Omental fat pad (tissue), 4 donors: ENCODE data around the gene CFAP20DC. TPM values are rescaled to one million over a fixed set of nuclear protein-coding genes. Genes with fewer than 3 reads are reported as not detected.

Experiments used
- ATAC-seq: fragments of 150-250 bp; one replicate; pipeline ENCODE4 v1.9.1; 2016; ENCODE audit warnings: mild to moderate bottlenecking, moderate library complexity; ENCODE audit not compliant: low FRiP score
- DNase-seq: peaks from one replicate; pipeline ENCODE4 v3.0.0-alpha.2; 2019; ENCODE audit warnings: low spot score
- CTCF ChIP-seq, 3 donors: fragments of 450-650 bp; IDR thresholded peaks; one replicate each; pipeline ENCODE4 v1.5.1; 2016 to 2017; ENCODE audit warnings: antibody characterized with exemption in 3 of 3, mild to moderate bottlenecking in 3 of 3, moderate library complexity in 2 of 3
- total RNA-seq, 4 donors: library from RNA; depleted of rRNA; stranded (reverse); fragments of >200 nt; gene quantifications; one replicate each; pipeline ENCODE4 v1.1.0, GENCODE V29; 2016

The CFAP20DC gene
- total RNA-seq, 4 donors from 2014 or later: 0.25 to 0.36 (median 0.28) TPM; not detected in 1

DNA sequence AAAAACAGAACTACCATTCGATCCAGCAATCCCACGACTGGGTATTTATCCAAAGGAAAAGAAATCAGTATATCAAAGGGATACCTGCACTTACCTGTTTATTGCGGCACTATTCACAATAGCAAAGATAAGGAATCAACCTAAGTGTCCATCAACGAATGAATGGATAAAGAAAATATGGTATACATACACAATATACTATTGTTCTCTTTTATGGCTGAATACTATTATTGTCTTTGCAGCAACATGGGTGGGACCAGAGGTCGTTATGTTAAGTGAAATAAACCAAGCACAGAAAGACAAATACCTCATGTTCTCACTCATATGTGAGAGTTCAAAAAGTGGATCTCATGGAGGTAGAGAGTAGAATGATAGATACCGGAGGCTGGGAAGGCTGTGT lies 264.9 kb downstream of the CFAP20DC start:
- ATAC-seq (no peak), DNase-seq (no peak)
- no peak for TF ChIP-seq CTCF (IDR thresholded peaks at IDR 0.05)

DNA sequence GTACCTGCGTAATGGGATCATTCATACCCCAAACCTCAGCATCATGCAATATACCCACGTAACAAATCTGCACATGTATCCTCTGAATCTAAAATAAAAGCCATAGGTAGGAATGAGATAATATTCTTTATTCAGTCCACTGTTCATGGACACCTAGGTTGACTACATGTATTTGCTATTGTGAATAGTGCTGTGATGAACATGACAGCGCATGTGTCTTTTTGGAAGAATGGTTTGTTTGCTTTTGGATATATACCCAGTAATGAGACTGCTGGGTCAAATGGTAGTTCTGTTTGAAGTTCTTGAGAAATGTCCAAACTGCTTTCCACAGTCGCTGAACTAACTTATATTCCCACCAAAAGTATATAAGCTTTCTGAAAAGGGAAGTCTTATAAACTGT lies 265.4 kb downstream of the CFAP20DC start:
- no peak for TF ChIP-seq CTCF (IDR thresholded peaks at IDR 0.05)
- DNase-seq (no peak), ATAC-seq (no peak)

DNA sequence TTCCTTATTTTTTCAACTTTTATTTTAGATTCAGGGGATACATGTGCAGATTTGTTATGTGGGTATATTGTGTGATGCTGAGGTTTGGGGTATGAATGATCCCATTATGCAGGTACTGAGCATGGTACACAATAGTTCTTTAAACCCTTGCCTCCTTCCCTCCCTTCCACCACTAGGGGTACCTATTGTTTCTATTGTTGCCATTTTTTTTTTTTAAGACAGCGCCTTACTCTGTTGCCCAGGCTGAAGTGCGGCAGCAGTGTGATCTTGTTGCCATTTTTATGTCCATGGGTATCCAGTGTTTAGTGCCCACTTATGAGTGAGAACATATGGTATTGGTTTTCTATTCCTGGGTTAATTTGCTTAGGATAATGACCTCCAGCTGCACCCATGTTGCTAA lies 266.0 kb downstream of the CFAP20DC start:
- no peak for TF ChIP-seq CTCF (IDR thresholded peaks at IDR 0.05)
- DNase-seq: no peak
- ATAC-seq: no peak

GRCh38 chr3:58779934-58780333 lies 269.9 kb downstream of the CFAP20DC start:
- ATAC-seq (no peak), DNase-seq (no peak)
- no peak for TF ChIP-seq CTCF (IDR thresholded peaks at IDR 0.05)

DNA sequence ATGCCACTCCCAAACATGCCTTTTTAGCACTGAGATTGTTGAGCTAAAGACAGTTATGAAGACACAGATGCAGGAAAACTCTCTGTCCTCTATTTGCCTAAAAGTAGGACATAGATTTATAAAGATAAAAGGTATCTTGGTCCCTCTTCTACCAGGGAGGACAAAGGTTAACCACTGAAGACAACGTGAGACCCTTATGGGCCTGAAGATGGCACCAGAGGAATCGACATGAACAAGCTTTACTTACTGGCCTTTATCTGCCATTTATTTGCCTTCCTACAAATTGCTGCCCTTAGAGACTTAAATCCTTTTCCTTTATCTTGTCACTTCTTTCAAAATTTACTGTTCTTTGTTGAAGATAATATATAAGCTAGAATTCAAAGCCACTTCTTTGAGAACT lies 273.6 kb downstream of the CFAP20DC start:
- DNase-seq (no peak), ATAC-seq (no peak)
- TF ChIP-seq CTCF (IDR thresholded peaks at IDR 0.05): no peak

DNA sequence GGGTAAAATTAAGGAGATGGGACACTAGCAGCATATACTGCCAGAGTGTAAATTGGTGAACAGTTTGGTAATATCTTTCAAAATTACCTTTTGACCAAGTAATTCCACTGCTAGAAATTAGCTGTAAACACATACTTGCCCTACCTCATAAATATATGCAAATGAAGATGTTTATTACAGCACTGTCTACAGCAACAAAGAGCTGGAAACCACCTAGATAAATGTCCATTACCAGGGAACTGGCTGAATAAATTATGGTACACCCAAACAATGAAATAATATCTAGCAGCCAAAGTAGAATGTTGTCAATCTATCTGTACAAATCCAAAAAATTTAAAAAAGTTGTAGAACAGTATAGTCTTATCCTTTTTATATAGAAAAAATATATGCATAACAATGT lies 277.4 kb downstream of the CFAP20DC start:
- TF ChIP-seq CTCF (IDR thresholded peaks at IDR 0.05): no peak
- ATAC-seq: no peak

GRCh38 chr3:58769065-58769464 lies 280.8 kb downstream of the CFAP20DC start:
- ATAC-seq (no peak), DNase-seq (no peak)
- TF ChIP-seq CTCF (IDR thresholded peaks at IDR 0.05): no peak

More for the DNA sequence above, 277.4 kb downstream of the CFAP20DC start:
- no peak for DNase-seq
